HEK293T (cell line): ENCODE data around the gene PIEZO2.

Experiments used
- BHLHE40 ChIP-seq: fragments of 450-650 bp; IDR thresholded peaks from 2 replicates; pipeline ENCODE4 v1.6.1; 2016; ENCODE audit warnings: mild to moderate bottlenecking, moderate library complexity, borderline replicate concordance
- CTBP1 ChIP-seq: fragments of 450-650 bp; IDR thresholded peaks from 2 replicates; pipeline ENCODE4 v1.6.1; 2016; ENCODE audit warnings: borderline replicate concordance
- ELF4 ChIP-seq: fragments of 450-650 bp; IDR thresholded peaks from 2 replicates; pipeline ENCODE4 v1.6.1; 2017; ENCODE audit warnings: antibody characterized with exemption
- SP1 ChIP-seq: fragments of 450-650 bp; IDR thresholded peaks from 2 replicates; pipeline ENCODE4 v1.6.1; 2017

DNA sequence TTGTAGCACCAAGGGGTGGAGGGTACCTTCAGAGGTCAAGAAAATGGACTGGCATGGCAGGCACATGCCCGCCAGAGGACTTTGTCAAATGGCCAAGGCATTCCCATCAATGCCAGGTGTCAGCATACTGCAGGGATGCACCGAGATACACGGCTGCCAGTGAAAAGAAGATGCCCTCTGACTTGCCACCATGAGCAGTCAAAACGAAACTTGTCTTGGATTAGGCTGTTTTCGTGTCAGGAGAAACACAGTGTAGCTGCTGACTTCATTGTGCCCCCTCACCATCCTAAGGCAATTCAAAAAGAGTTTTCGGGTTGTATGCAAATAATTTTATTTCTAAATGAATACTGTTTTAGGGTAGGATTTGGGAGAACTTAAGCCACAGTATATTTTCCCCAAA lies 442.1 kb downstream of the PIEZO2 start:
- no peak for TF ChIP-seq BHLHE40
- TF ChIP-seq ELF4, result no peak
- TF ChIP-seq SP1, result no peak
- TF ChIP-seq CTBP1, result no peak
